Ovary (tissue), 3 donors: Measurements from ENCODE around the gene KCNG2.

ENCODE experiments used
- CTCF ChIP-seq, 3 donors: fragments of 450-650 bp in 2 of 3; fragments of 200-600 bp in 1 of 3; IDR thresholded peaks; one replicate each; pipeline versions ENCODE4 v1.5.1 to v1.8.0; 2016 to 2022; ENCODE audit warnings: antibody characterized with exemption in 3 of 3, mild to moderate bottlenecking in 1 of 3
- POLR2A ChIP-seq: fragments of 450-650 bp; IDR thresholded peaks from one replicate; pipeline ENCODE4 v1.6.1; 2017; ENCODE audit warnings: antibody characterized with exemption, mild to moderate bottlenecking, moderate library complexity
- donor health status: DM: no; HTN: no; CAD: no.

GRCh38 chr18:79819968-79820351, 22.2 kb downstream of the KCNG2 start:
- TF ChIP-seq CTCF (IDR thresholded peaks at IDR 0.05) = no peak
- no peak for TF ChIP-seq POLR2A
